OCI-LY3 (cell line): Measurements from ENCODE around the gene EFCAB13.

Source experiments
- H2AFZ ChIP-seq: fragments of 200-600, 300-600 bp; shearing (Covaris generic); 2 replicates; pipeline ENCODE4 v1.6.0; 2014; ENCODE audit warnings: antibody characterized with exemption, low read depth, low read length
- H3K27ac ChIP-seq: fragments of 200-600, 300-600 bp; sonication (generic); 2 replicates; pipeline ENCODE4 v1.5.1; 2014; ENCODE audit warnings: mild to moderate bottlenecking, low read length, moderate library complexity, mixed read lengths
- H3K27me3 ChIP-seq: fragments of 200-600, 300-600 bp; sonication (generic); 2 replicates; pipeline ENCODE4 v1.6.1; 2014; ENCODE audit warnings: low read depth, low read length, mixed read lengths
- H3K36me3 ChIP-seq: fragments of 200-600, 300-600 bp; sonication (generic); replicated peaks from 2 replicates; pipeline ENCODE3; 2014; ENCODE audit warnings: low read depth, low read length, mixed read lengths
- H3K4me1 ChIP-seq: fragments of 300-600, 200-600 bp; sonication (generic); 2 replicates; pipeline ENCODE4 v1.6.1; 2014; ENCODE audit warnings: low read length, mixed read lengths
- H3K4me2 ChIP-seq: fragments of 200-600, 300-600 bp; sonication (generic); 2 replicates; pipeline ENCODE4 v1.6.1; 2014; ENCODE audit warnings: low read length, mixed read lengths
- H3K4me3 ChIP-seq: fragments of 300-600, 200-600 bp; sonication (generic); 2 replicates; pipeline ENCODE4 v1.5.1; 2014; ENCODE audit warnings: antibody characterized with exemption, mild to moderate bottlenecking, low read length, moderate library complexity
- H3K79me2 ChIP-seq: fragments of 300-600, 200-600 bp; shearing (Covaris generic); 2 replicates; pipeline ENCODE4 v1.6.1; 2014; ENCODE audit warnings: mild to moderate bottlenecking, low read length, mixed read lengths
- H3K9ac ChIP-seq: fragments of 300-600, 200-600 bp; shearing (Covaris generic); 2 replicates; pipeline ENCODE4 v1.6.0; 2014; ENCODE audit warnings: mild to moderate bottlenecking, low read length, moderate library complexity
- H3K9me3 ChIP-seq: fragments of 200-600, 300-600 bp; shearing (Covaris generic); 2 replicates; pipeline ENCODE4 v1.6.1; 2014; ENCODE audit warnings: low read length, mixed read lengths; ENCODE audit not compliant: insufficient read depth
- H4K20me1 ChIP-seq: fragments of 200-600, 300-600 bp; sonication (generic); 2 replicates; pipeline ENCODE4 v1.6.1; 2016; ENCODE audit warnings: low read length, mixed read lengths; ENCODE audit not compliant: insufficient read depth
- CTCF ChIP-seq: fragments of 200-600, 300-600 bp; sonication (generic); IDR thresholded peaks from 2 replicates; pipeline ENCODE4 v1.5.1; 2014; ENCODE audit warnings: antibody characterized with exemption, low read length, low read depth
- EZH2phosphoT487 ChIP-seq: fragments of 200-600 bp; shearing (Covaris generic); IDR thresholded peaks from 2 replicates; pipeline ENCODE4 v1.6.1; 2018; ENCODE audit warnings: antibody characterized with exemption, mixed run types, low read depth

The EFCAB13 gene

DNA sequence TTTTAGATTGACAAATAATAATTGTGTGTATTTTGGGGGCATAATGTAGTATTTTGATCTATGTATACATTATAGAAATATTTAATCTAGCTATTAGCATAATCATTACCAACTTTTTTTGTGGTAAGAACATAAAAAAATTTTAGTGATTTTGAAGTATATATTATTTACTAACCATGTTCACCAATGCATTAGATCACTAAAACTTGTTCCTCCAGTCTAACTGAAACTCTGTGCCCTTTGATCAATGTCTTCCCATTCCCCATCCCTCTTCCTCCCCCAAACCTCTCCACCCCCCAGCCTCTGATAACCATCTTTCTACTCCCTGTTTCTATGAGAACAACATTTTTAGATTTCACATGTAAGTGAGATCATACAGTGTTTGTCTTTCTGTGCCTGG, 8.5 kb downstream of the EFCAB13 start:
- Histone ChIP-seq H3K9ac (no peak overlapping the region), H3K4me1 (no peaks in the 10 kb centered on the region), H3K27me3 (no peaks in the 10 kb centered on the region), H3K4me3 (no peak overlapping the region), H4K20me1 (no peaks in the 10 kb centered on the region), H3K79me2 (no peaks in the 10 kb centered on the region), H3K36me3 (peaks cover 20% of the 10 kb centered on the region), H3K4me2 (no peak overlapping the region), H2AFZ (no peak overlapping the region), H3K9me3 (no peaks in the 10 kb centered on the region), H3K27ac (no peak overlapping the region)
- TF ChIP-seq EZH2phosphoT487 (no peak), CTCF (no peak)

- no peak overlapping the region for H3K9ac ChIP-seq
- no peak overlapping the region for H2AFZ ChIP-seq
- H3K36me3 ChIP-seq: peaks cover 22% of the 10 kb centered on the region
- H3K4me3 ChIP-seq: no peak overlapping the region
- H3K27ac ChIP-seq: no peak overlapping the region
- H3K4me1 ChIP-seq: no peaks in the 10 kb centered on the region
- H3K27me3 ChIP-seq: no peaks in the 10 kb centered on the region
- H3K9me3 ChIP-seq: no peaks in the 10 kb centered on the region
- no peak for TF ChIP-seq EZH2phosphoT487
- TF ChIP-seq CTCF: no peak
- H3K79me2 ChIP-seq: no peaks in the 10 kb centered on the region
- no peak overlapping the region for H3K4me2 ChIP-seq
- H4K20me1 ChIP-seq: no peaks in the 10 kb centered on the region
These were observed 11.6 kb downstream of the EFCAB13 start for GRCh38 chr17:47335101-47335936.

DNA sequence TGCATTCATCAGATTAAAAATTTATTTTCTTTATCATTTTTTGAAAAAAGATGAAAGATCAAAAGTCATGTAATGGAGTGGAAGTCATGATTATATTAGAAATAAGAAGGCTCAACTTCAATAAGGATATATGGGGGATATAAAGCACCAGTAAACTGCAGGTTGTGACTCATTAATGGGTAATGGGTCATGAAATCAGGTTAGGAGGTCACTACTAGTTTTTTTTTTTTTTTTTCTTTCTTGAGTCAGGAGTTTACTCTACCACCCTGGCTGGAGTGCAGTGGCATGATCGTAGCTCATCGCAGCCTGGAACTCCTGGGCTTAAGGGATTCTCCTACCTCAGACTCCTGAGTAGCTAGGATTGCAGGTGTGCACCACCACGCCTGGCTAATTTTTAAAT, 14.3 kb downstream of the EFCAB13 start:
- Histone ChIP-seq H3K4me1 (no peaks in the 10 kb centered on the region), H3K9me3 (no peaks in the 10 kb centered on the region), H2AFZ (no peak overlapping the region), H3K27ac (no peak overlapping the region), H3K9ac (no peak overlapping the region), H4K20me1 (no peaks in the 10 kb centered on the region), H3K4me2 (no peak overlapping the region), H3K4me3 (no peak overlapping the region), H3K79me2 (no peaks in the 10 kb centered on the region), H3K27me3 (no peaks in the 10 kb centered on the region), H3K36me3 (peaks cover 16% of the 10 kb centered on the region)
- TF ChIP-seq CTCF (no peak), EZH2phosphoT487 (no peak)

DNA sequence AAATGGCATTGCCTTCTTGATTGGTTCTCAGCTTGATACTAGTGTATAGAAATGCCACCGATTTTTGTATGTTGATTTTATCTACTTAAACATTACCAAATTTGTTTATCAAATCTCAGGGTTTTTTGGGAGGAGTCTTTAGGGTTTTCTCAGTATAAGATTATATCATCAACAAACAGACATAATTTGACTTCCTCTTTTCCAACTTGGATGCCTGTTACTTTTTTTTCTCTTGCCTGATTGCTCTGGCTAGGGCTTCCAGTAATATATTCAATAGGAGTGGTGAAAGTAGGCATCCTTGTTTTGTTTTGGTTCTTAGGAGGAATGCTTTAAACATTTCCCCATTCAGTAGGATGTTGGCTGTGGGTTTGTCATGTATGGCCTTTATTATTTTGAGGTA, 29.1 kb downstream of the EFCAB13 start:
- H4K20me1 ChIP-seq: no peaks in the 10 kb centered on the region
- no peaks in the 10 kb centered on the region for H3K27me3 ChIP-seq
- no peaks in the 10 kb centered on the region for H3K79me2 ChIP-seq
- H3K4me3 ChIP-seq: no peak overlapping the region
- H3K9ac ChIP-seq: no peak overlapping the region
- no peak overlapping the region for H3K4me2 ChIP-seq
- no peaks in the 10 kb centered on the region for H3K9me3 ChIP-seq
- H3K36me3 ChIP-seq: no peaks in the 10 kb centered on the region
- no peak for TF ChIP-seq EZH2phosphoT487
- no peak for TF ChIP-seq CTCF
- no peaks in the 10 kb centered on the region for H3K4me1 ChIP-seq
- no peak overlapping the region for H3K27ac ChIP-seq
- no peak overlapping the region for H2AFZ ChIP-seq
